ENCODE data around the gene CIAO2B.
A peak's percentile ranks its signal among the peaks of the same experiment; 100 is the strongest.
"Not testable (repeated sequence)": the region's sequence is repeated elsewhere in the genome, so short reads cannot be mapped to it uniquely, and the experiment has no call there.

CIAO2B gene

DNA sequence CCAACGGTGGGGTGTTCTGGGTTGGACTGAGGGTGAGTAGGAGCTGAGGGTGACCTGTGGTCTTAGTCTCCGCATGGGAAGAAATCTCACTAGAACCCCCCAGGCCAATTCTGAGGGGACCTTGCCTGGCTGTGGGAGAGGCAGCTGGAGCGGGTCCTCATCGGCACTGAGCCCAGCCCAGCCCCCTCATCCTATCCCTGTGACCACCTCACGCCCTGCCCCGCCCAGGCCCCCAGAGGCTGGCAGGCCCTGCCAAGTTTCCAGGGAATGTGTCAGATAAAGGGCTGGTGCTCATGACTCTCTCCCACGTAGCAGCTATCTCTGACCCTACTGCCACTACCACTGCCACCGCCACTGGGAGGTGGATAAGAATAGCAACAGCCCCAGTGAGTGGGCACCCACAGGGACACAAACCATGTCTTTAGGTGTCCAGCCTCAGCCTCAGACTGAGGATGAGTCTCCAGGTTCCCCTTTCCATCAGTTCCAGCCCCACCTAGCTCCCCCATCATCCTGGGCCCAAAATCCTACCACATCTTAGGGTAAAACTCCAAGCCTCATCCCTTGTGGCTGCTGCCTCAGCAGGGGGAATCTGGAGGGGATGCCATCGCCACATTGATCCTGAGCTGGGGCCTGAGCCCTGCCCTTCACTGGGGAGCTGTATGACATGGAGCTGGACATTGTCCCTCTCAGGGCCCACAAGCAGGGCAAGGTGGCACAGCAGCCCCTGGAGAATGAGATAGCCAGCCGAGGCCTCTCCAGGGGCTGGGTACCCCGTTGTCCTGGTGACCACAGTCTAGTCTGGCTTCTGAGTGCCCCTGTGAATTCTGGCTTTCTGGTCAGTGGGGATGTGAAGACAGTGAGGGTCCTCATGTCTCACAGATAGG, 30.4 kb downstream of the CIAO2B start:
- no peak for FAIRE-seq

GRCh38 chr16:66902648-66903543, 31.3 kb downstream of the CIAO2B start:
- no peak for FAIRE-seq

DNA sequence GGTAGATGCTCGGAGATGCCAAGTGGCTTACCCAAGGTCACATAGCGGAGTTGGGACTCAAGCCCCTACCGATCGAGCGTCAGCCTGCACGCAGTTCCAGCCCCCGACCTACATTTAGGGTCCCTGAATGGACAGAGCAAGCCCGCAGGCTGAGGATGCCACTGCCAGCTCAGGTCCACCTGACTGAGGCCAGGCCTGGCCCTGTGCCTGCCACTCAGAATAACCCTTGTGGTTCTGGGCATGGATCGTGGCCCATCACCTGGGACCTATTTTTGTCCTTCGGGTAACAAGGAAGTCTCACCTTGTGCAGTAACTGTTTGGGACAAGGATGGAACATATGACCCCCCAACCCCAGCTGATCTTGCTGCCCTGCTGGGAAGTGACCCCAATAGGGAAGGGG, 32.6 kb downstream of the CIAO2B start:
- no peak for FAIRE-seq

DNA sequence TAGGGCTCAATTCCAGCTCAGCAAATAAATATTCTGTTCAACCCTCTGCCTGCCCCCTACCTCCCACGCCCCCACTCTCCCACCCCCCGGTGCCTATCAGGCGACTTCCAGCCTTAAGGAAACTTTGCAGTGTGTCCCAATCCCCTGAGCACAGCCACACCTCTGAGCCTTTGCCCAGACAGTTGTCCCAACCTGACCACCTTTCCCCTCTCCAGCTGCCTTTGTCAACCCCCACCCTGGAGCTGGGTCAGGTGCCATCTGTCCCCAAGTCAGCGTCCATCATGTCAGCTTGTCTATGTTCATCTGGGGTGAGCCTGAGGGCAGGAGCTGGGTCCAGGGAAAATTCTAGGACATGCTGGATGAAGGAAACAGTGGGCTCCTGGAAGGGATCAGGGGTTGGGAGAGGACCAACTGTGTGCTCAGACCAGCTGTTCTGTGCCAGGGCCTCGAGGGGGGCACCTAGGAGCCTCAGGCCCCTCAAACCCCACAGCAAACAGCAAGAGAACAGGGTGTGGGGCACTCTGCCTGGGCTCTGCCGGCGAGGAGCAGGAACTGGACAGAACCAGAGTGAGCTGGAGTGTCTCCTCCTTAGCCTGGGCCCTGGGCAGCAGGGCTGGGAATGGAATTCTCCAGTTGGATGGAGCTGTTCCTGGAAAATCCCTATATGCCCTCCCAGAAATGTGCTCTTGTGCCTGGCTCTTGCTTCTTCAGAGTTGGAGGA, 33.3 kb downstream of the CIAO2B start:
- FAIRE-seq, result no peak

GRCh38 chr16:66899945-66900710, 34.1 kb downstream of the CIAO2B start:
- FAIRE-seq, result no peak

DNA sequence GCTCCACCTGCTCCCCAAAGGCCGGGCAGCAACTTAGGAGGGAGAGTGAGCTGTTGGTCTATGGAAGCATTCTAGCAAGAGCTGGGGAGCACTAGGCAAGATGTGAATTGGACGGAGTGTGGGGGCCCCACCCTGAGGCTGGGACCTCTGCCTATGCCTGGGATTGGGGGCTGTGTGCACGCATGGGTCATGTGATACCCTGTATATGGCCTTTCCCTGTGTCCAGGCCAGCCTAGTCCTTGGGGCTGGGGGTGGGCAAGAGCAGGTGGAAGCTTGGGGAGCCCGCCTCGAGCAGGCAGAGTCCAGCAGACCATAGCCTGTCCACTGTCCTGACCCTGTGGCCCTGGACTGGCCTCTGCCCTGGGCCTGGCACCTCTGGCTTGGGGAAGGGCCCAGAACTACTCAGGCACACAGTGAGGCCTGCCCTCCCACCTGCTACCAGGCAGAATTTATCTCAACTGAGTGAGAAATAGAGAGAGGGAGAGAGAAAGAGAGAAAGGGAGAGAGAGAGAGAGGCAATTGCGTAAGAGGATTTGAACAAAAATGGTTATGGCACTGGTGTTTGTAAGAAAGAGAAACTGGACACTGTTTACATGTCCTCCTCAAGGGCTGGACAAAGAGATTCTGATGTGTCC, 34.8 kb downstream of the CIAO2B start:
- FAIRE-seq, result no peak

- no peak for FAIRE-seq
Observed at GRCh38 chr16:66898933-66899309, 35.3 kb downstream of the CIAO2B start.

DNA sequence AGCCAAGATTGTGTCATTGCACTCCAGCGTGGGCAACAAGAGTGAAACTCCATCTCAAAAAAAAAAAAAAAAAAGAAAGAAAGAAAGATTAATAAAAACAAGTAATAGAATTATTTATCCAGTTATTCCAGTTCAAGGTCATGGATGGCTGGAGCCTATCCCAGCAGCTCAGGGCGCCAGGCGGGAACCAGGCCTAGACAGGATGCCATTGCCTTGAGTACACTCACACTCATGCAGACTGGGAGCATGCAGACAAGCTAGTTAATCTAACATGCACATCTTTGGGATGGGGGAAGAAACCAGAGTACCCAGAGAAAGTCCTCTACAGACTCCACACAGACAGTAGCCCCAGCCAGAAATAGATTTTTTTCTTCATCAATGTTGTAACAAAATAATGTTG, 36.0 kb downstream of the CIAO2B start:
- FAIRE-seq, result no peak

- not testable (repeated sequence) for FAIRE-seq
Observed at GRCh38 chr16:66896682-66897081, 37.5 kb downstream of the CIAO2B start.

GRCh38 chr16:66895999-66896398, 38.2 kb downstream of the CIAO2B start:
- no peak for FAIRE-seq

DNA sequence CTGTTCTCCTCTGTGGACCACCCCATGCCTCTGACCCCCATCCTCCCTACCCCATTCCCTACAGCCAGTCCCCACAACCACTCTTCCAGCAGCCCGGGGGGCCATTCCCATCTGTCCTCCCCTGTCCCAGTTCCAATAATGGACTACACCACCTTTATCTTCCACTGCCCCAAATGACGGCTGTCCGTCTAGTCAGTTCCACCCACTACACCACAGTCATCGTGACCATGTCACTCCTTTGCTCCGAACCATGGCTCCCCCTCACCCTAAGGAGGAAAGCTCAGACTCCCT, 38.6 kb downstream of the CIAO2B start:
- no peak for FAIRE-seq

DNA sequence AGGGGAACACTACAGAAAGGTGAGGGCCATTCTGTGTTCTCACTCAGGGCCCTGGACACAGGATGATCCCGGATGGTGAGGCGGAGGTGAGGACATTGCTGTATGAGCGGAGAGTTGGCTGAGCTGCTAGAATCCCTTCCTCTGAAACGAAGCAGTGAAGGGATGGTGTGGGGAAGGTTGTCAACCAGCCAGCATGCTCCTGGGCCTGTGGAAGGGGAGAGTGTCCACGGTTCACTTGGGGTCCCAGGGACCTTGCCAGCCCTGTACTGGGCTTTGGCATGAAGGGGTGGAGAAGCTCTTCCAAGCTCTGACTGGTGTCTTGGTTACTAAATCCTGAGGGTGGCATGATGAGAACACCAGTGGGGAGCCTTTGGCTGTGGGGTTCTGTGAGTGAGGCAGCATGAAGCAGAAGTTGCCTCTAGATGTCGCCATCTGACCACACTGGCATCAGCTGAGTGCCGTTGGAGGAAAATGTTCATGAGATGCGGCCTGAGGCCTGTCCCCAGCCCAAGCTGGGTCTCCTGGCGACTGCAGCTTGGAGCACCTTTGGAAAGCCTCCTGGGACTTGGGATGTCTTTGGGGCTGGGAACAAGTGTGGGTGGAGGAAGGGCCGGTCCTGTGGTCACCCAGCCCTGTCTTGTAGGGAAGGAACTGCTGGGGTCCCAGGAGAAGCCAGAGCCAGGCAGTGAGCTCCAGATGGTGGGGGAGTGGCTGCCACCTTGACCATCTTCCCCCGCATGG, 39.1 kb downstream of the CIAO2B start:
- peak; percentile 47 for FAIRE-seq

- no peak for FAIRE-seq
Observed at GRCh38 chr16:66894055-66894454, 40.1 kb downstream of the CIAO2B start.

- no peak for FAIRE-seq
Observed at GRCh38 chr16:66891797-66892196, 42.4 kb downstream of the CIAO2B start.

GRCh38 chr16:66891360-66891759, 42.8 kb downstream of the CIAO2B start:
- no peak for FAIRE-seq

GRCh38 chr16:66890799-66891198, 43.4 kb downstream of the CIAO2B start:
- no peak for FAIRE-seq

GRCh38 chr16:66889622-66890021, 44.6 kb downstream of the CIAO2B start:
- FAIRE-seq, result no peak

GRCh38 chr16:66888647-66889615, 45.3 kb downstream of the CIAO2B start:
- no peak for FAIRE-seq

DNA sequence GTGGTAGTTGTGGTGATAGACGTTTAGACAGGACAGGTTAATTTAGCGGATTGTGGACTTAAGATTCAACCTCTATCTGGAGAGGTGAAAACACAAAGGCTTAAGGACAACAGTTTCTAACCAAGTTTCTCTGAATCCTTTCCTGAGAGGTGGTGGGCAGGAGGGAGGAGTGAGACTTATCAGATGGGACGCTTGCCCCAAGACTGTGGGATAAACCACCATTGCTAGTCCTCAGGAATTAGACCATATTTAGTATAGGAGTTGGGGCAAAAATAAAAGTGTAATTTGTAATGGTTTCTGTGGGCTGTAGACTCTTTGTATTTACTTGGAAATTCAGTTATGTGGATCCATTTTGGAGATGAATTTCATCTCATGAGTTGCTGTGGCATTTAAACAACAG, 47.3 kb downstream of the CIAO2B start:
- no peak for FAIRE-seq

DNA sequence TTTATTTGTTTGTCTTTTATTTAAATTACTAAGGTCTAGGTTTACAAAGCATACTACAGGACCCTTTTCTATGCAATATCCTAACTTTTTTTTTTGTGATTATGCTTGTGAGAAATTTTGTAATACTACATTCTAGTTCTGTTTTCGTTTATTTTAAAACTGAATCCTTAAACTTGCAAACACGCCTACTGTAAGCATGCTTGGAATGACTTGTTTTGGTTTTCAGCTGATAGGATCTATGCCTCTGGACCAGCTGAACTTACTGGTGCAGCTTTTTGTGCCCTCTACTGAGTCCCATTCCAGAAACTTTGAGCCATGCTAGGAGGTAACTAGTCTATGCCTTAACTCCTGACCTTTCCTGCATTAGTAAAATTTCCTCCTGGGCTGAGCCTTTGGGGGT, 47.9 kb downstream of the CIAO2B start:
- no peak for FAIRE-seq
